Forelimb muscle (tissue), 1 donor: ENCODE measurements around the gene GREB1. TPM values are rescaled to one million over a fixed set of nuclear protein-coding genes. Genes with fewer than 3 reads are reported as not detected.

ENCODE experiments used
- DNase-seq: peaks from one replicate; pipeline ENCODE4 v3.0.0-alpha.2; 2013; ENCODE audit warnings: low read depth
- polyA plus RNA-seq: library from polyadenylated mRNA; unstranded; fragments of 120-200 nt; gene quantifications from one replicate; pipeline ENCODE4 v1.2.1, GENCODE V29; 2013; ENCODE audit not compliant: insufficient read length

Gene GREB1
- polyA plus RNA-seq, 1 donor = 10.2 TPM

DNA sequence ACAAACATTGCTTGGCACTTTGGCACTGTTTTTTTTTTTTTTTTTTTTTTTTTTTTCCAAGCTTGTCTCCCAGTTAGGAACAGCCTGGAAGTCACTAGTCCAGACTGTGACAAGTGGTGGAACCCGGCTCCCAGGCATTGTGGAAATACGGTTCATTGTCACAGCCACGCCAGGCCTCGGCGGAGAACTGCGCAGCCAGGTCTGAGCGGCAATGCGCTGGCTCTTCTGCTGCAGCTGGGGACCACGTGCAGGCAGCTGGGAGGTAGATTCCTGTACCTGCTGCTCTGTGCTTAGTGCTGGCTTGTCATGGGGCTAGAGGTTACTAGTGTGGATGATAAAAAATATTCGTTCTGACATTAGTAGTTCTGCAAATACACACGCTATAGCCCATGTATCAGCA is 131.2 kb downstream of the GREB1 start:
- DNase-seq = no peak

DNA sequence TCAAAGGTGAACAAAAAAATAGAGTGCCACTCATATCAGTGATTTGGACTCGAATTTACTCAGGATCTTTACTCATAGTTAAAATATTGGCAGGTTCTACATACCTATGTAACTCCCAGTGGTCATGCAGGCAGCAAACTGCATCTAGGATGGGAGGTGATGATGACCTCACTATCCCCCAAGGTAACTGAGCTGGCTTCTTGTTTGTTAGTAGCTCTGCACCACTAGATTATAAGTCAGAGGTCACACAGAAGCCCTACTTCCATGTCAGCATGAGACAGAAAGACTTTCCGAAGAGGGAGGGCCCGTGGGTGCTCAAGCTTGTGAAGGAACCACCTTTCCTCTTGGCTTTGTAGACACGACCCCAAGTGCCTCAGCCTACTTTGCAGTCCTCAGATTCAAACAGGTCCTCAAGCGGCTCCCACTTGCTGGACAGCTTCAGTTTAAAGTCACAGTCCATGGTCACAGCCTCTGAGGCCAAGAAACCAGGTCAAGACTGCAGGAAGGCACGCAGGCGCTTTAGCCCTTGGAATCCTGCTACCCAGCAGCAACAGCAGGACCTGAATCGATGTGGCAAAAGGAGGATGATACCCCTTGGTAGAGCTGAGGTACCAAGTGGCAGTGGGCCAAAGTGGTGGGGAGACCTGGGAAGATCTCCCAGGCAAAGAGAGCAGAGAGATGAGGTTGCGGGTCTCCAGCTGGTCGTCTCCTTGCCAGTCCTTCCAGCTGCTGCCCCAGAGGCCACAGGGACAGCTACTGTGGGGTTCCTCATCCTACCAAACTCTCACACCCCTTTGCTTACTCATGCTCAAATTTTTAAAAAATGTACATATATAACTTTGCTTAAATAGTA is 131.9 kb downstream of the GREB1 start:
- no peak for DNase-seq

DNA sequence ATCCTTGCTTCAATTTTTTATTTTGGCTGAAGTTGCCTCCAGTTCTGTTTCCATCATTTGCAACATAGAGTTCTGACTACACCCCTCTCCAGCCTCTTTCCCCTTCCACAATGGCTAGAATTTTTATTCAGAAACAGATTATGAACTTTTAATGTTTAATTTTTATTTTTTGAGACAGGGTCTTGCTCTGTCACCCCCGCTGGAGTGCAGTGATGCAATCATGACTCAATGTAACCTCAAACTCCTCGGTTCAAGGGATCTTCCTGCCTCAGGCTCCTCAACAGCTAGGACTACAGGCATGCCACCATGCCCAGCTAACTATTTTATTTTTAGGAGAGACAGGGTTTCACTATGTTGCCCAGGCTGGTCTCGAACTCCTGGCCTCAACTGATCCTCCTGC is 133.3 kb downstream of the GREB1 start:
- DNase-seq = no peak

DNA sequence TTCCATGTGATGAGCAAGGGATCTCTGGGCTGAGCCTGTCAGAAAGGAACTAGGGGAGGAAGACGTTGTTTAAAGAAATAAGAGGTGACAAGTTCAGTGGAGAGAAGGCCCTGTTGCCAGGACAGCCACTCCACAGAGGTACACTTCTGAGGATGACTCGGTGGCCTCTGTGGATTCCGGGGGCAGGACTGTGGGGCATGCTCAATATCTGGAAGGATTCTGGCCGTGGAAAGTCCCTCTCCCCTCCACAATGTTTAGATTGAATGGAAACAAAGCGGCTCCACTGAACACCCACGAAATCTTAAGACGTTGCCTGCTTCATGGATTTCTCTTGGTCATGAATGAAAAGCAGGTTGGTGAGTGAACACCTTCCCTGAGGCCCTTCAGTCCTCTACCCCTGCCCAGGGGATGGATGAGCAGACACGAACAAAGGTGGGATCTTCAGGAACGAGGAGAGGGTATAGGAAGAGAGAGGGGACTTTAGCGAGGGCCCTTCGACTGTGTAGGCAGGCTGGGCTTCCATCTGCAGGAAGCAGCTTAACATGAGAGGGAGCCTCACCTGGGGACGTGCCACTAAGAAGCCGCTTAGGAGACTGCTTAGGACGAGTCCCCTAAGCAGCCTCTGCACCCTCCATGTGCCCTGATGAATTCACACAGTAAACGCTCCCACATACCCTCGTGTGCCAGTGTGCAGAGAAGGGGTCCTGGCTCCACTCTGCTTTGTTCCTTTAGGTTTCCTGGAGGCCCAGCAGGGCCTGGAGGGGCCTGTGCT is 134.2 kb downstream of the GREB1 start:
- no peak for DNase-seq

DNA sequence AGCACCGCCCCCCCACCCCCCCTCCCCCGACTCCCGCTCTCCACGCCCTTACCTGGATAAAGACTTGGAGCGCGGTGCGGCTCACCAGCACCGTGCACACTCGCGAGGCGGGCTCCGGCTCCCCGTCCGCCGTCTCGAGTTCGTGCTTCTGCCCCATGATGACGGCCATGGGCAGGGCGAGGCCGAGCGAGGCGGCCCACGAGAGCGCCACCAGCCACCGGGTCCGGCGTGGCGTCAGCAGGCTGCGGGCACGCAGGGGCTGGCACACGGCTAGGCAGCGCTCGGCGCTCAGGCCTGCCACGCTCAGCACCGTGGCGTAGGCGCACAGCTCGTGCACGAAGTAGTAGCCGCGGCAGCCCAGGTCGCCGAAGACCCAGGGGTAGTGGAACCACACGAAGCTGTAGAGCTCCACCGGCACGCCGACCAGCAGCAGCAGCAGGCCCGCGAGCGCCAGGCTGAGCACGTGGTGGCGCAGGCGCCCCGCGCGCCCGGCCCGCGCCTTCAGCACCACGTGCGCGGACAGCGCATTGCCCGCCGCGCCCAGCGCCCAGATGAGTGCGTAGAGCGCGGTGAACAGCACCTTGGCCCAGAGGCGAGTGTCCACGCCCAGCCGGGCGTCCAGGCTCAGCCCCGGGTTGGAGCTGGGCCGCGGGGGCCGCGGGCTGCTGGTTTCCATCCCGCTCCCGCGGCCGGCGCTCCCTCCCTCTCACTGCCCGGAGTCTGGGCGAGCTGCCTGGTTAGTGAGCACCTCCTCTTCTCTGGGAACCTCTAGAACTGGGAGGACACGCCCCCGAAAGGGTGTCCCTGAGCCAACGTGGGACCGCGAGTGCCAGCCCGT is 135.8 kb downstream of the GREB1 start, which contains the start of gene NTSR2:
Gene NTSR2, minus strand, starts transcription at position 742 of the 838 bp plus-strand sequence. Its CDS starts 66 bp downstream, at position 676.
- DNase-seq = no peak

DNA sequence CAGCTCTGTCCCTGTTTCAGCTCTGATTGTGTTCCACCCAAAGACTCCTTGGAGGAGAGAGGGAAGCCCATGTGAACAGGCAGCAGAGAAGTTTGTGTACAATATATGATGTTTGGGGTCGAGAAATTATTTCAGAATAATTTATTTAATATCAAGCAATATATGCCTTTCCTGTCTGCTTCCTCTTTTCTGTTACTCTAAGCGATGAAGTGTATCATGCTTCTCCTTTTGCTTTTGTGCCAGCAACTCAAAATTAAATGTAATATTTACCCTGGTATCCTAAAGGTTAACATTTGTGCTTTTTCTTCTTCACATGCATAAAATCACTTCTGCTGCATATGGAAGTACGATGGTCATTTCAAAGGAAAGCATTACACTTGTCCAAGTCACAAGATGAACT is 138.6 kb downstream of the GREB1 start:
- no peak for DNase-seq

DNA sequence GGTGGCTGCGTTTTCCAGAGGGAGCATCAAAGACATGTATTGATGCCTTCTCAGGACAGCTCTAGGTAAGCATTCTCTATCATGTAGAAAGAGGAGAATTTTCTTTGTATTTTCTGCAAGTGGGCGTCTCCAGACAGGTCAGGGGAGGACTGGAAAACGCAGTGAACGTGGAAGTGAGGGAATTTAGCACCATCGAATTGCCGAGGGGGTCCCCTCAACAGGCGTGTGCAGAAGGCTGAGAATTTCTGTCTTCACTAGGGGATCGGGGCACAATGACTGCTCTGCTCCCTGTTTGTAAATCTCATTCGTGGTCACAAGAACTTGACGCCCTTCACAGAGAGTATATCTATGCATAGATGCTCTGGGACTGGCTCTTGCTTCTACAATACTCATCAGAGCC is 141.1 kb downstream of the GREB1 start:
- DNase-seq = no peak

DNA sequence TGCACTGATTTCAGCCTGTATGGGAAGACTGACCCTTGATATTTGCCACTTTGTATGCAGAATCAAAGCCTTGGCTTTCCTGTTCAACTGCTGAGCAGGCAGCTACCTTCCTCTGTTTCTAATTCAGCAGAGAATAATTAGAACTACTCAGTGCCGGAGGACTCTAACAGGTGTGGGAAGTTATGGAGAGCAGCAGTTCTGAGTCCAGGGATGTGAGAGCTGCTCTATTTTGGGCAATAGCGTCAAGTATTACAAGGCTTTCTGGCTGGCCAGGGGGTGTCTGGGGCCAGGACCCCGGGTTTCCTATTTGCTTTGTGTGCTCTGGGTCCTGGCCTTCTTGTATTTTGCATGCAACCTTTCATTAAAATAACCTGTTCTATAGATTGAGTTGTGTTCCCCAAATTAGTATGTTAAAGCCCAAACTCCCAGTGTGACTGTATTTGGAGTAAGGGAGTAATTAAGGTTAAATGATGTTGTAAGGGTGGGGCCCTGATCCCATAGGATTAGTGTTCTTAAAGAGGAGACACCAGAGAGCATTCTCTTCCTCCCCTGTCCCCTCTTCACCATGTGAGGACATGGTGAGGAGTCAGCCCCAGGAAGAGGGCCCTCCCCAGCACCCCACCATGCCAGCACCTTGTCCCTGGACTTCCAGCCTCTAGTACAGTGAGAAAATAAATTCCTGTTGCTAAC is 141.7 kb downstream of the GREB1 start:
- DNase-seq = no peak

DNA sequence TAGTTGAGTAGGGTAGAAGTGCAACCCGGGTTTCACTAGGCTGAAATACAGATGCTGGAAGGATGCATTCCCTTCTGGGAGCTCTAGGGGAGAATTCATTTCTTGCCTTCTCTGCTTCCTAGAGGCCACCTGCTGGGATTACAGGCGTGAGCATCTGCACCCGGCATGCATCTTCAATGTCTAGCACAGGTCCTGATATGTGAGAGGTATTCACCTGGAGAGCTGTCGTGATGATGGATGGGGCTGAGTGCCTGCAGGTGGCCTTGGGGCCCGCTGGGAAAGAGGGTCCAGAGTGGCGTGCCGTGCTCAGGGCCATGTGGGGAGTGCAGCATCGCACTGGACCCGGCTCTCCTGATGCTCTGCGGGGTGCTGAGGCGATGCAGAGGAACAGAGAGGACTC is 142.8 kb downstream of the GREB1 start:
- DNase-seq = no peak

DNA sequence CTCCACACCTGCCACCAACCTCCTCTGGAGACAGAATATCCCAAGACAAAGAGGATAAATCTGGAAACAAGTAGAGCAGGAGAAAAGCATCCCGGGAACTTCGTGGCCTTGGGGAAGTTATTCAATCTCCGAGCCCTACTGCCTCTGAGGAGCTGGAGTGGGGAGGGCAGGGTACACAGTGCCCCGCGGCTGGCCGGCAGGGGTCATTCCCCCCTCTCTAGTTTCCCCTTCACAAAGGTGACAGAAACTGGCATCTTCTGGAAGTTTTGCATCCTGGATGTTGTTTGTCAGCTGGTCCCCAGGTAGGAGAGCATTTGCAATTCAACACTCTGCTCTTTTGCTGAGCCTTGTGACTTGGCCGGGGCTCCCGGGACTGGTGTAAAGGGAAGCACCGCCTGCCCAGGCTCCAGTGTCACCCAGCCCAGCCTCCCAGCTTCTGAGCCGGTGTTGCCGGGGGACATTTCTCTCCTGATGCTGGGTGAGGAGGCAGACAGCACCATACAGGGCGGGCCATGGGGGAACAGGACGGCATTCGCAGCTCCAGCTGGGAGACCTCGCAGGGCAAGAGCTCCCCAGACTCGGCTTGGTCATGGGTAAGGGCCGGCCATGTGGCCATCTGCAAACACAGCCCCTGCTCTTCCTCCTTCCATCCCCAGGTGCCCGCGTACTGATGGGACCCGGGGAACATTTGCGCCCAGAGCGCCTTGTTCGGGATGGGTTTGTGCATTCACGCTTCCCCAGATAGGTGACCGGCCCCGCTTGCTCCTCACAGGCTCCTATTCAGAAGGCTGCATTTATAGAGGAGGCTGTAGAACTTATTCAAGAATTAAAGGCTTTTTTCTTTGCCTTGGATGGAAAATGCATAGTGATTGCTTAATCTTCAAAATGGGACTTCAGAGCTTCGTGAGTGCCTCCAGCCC is 143.6 kb downstream of the GREB1 start:
- DNase-seq = no peak

DNA sequence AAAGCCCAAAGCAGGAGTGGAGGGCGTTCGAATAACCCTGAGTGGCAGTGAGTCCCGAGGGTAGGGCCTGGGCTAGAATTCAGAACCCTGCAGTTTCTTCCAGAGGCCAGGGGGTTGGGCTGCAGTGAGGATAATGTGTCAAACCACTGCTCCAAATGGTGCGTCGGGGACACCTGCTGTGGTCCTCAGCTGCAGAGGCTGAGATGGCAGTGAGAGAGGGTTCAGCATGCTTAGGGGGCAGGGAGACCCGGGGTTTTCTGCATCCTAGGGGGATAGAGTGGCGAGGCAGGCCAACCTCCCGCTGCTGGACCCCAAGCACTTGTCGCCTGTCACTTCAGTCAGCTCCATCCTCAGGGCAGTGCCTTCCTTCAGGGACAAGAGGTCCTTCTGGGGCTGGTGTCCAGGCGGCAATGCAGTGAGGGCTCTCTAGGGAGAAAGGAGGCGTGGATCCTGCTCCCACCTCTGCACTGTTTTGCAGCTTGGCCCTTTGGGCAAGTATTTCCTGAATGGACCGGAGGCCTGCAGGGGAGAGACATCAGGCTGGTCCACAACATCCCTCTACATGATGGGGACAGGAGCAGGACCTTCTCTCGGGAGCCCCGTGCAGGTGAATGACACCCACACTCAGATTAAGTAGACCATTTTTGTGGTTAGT is 144.6 kb downstream of the GREB1 start:
- DNase-seq = no peak

DNA sequence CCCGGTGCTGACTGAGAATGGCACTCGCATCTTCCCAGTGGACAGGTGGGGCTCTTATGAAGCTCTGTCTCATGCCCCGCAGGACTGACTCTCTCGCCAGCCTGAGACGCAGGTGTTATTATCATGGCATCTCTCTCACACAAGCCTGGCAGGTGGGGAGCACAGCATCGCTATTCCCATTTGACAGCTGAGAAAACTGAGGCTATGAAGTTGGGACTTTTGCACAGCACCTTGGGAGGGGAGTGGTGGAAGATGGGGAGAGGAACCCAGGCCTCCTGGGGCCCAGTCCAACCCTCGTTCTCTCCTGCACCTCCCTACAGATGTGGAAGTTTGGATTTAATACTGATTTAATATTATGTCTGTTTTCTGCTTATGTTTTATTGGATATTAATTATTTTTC is 145.2 kb downstream of the GREB1 start:
- DNase-seq = no peak

DNA sequence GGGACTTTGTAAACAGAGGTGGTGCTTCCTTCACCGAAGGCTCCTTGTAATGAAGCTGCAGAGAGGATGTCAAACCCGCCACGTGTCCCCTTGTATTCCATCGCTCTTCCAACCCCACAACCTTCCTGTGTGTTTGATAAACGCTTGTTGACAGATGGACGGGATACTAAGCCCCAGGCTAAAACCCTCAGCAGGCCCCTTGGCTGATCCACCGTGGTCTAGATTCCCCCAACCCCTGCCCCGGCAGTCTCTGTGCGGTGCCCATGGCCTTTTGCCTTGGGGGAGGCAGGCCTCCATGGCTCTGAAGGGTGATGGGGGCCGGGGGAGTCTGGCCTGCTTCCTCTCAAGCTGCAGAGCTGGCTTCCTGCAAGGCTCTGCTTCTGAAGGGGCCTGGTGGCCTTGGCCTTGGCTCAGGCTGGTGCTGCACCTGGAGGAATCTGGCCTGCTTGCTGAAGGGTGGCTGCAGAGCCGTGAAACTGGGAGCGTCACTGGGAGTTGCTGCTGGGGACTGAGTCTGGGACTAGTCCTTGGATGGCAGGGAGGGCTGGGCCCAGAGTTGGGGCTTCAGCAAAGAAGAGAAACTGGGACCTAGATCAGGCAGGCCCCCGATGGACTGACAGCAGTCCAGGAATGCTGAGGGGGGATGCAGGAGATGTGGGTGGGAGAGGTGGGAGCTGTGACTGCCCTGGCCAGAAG is 145.8 kb downstream of the GREB1 start:
- no peak for DNase-seq

DNA sequence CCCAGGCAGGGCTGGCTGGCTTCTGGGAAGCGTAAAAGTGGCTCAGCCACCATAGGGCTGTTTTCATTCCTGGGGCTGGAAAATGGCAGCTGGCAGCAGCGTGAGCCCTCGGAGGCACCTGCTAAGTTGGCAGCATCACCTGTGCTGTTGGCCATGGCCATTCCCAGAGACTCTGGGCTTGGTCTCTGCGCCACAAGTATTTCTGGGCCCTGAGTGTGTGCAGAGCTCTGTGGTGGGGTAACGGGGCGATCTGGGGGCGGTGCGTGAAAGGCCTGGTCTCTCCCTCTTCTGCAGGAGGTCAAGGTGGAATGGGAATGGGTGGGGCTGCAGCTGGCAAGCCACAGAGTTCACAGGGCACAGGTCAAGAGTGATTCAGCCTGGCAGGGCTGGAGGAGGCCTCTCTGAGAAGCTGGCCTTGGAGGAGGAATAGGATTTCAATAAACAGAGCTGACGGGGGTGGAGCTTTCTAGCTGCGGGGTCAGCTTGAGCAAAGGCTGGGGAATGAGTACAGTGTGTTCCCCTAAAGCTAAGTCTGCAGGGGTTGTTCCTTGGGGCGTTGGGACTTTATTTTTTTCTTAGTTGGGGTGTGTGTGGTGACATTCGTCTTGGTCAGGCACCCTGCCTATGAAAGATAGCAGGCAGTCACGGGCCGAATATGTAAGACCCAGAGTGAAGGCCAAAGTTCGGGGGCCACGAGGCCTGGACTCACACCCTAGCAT is 146.5 kb downstream of the GREB1 start:
- no peak for DNase-seq

DNA sequence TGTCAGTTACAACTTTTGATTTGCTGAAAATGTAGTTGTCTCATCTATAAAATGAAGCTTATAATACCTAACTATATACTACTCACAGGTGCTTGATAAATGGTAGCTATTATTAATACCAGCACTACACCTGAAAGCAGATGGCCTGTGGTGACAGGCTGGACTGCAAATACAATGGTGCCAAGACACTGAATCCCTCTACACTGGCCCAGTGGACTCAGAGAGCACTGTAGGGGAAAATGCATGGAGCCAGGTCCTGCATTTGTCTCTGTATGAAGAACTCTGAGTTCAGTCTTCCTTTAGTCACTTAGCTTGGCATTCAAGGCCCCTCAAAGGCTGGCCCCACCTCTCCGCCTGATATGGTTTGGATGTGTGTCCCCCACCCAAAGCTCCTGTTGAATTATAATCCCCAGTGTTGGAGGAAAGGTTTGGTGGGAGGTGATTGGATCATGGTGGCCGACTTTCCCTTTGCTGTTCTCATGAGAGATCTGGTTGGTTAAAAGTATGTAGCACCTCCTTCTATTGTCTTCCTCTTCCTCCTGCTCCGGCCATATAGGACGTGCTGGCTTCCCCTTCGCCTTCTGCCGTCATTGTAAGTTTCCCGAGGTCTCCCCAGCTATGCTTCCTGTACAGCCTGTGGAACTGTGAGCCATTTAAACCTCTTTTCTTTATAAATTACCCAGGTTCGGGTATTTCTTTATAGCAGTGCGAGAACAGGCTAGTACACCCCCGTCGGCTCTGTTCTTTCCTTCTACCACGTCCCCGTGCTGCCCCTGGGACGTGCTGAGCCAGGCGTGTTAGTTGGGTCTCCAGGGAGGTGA is 147.3 kb downstream of the GREB1 start:
- DNase-seq = no peak

DNA sequence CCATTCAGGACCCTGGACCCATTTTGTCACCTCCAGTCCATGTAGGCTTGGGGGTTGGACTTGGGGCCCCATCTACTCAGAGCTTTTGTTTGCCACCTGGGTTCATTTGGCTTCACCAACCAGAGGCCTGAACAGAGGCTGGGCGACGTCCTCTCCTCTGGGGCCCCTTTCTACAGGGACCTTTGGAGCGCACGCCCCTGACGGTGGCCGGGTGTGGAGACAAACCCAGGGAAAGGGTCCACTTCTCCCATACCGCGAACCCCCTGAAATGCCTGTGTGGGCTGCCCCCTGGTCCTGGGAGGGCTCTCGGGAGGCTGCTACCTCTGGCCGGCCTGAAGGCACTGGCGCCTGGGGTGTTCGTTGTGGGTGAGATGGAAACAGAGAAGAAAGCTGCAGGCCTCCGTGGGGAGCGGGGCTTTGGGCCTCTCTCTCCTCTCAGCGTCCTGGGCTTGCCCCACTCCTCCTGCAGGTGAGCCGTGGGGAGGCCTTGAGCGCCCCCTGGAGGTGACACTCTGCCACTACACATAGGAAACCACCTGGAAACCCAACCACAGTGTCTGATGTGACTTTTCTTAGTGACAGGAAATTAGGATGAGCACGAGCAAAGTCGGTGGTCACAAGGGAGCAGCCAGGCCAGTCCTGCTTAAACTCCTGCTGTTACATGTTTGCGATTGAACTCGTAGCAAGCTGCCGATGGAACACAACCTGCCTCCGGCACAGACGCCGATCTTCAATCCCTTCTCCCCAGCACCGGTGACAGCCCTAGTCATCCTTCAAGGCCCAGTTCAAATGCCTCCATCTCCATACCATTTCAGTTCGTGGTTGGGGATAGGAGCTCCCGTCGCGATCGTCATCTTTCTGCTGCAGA is 148.1 kb downstream of the GREB1 start:
- DNase-seq = no peak

DNA sequence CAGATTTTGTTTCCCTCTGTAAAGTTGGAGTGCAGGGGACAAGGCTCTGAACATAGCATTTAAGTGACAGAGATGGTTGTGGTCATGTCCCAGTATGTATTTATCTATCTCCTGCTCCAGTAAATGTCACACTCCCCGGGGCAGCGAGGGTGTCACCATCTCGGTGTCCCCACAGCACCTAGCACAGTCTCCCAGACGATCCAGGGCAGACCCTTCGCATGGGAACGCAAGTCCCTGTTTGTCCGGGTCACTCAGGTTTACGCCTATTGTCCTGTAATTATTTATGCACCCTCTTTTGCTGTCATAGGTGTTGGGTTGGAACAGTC is 148.7 kb downstream of the GREB1 start:
- no peak for DNase-seq
